HG03097 (cell line): ENCODE measurements around the gene ERBB4.
"Not testable (repeated sequence)": the region's sequence is repeated elsewhere in the genome, so short reads cannot be mapped to it uniquely, and the experiment has no call there.

Source experiments
- ATAC-seq: cut with Tn5 transposase; IDR thresholded peaks from one replicate; pipeline ENCODE4 v1.9.1; 2021; ENCODE audit not compliant: unreplicated experiment, low FRiP score

ERBB4 gene

DNA sequence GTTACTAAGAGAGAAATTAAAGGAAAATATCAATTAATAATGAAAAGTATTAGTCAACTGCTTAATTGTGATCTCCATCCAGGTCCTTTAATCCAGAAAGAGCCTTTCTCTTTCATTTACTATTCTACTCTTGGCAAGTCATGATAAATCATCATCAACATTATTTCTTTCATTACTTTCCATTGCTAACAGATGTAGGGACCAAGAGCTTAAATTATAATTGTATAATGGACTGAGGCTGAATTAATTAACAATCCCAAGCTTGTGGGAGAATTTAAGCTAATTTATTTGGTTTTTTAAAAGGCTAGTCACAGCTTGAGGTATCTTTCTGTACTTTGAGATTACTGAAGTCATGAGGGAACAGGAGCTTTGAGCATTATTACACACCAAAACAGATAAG lies 223.9 kb downstream of the ERBB4 start:
- ATAC-seq: no peak

- ATAC-seq: no peak
Measured at GRCh38 chr2:212311807-212312404, 226.7 kb downstream of the ERBB4 start.

DNA sequence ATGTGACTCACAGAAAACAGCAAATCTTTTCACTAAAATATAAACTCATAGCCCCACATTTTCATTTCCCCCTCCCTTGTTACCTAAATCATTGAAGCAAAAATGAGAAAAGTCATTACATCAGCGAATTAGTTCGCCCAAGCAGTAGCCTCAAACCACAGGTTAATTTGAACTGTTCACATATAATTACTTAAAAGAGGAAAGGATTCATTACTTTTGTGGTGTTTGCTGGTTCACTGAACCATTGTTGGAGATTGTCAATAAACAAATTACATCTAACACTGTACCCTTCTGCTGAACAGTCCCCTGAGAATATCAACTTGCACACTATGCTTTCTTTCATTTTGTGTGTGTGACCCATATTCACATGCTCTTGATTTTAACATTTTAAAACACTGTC lies 238.7 kb downstream of the ERBB4 start:
- ATAC-seq: no peak

DNA sequence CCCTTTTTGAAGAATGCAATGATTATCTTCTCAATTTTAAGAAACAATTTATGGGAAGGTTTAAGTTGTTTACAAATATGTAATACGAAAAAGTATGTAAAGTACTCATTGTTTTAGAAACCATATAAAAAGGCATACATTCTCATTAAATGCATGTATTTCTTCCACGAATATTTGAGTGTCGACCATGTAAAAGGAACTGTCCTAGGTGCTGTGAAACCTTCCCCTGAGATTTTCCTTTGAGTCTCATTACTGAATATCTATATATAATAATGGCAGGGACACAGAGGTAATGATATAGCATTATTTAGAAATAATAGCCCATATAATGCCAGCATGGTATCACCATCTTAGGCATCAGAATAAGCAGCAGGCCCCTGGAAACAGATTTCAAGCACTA lies 239.3 kb downstream of the ERBB4 start:
- ATAC-seq: no peak

DNA sequence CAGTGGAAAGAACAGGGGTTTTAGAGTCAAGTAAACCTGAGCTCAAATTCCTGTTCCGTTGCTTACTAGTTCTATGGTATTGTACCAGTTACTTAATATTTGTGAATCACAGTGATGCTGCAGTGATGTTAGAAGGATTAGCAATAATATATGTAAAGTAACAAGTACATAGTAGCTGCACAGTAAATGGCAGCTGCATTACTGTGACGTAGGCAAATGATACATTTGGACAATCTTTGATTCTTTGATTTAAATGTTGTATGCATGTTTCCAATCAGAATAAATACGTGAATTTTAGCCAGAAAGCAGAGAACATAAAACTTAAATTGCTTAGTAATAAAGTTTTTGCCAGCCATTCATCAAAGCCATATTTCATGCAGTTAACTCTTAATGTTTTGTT lies 243.0 kb downstream of the ERBB4 start:
- no peak for ATAC-seq

DNA sequence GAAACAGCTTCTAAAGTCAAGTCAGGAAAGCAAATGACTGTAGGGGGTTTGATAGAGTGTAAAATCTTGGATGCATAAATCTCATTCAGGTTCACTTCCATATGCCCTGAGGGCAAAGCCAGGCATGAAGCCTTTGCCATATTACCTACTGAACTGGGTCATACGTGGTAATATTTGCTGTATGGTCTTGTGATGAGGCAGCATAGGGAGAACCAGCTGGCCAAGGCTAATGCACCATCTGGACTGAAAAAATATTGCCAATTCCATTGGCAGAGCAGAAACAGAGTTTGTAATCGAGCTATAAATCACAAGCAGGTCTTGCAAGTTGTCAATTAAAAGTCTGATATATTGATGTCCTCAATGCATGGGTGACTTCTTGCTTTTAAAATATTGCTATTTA lies 243.8 kb downstream of the ERBB4 start:
- no peak for ATAC-seq

DNA sequence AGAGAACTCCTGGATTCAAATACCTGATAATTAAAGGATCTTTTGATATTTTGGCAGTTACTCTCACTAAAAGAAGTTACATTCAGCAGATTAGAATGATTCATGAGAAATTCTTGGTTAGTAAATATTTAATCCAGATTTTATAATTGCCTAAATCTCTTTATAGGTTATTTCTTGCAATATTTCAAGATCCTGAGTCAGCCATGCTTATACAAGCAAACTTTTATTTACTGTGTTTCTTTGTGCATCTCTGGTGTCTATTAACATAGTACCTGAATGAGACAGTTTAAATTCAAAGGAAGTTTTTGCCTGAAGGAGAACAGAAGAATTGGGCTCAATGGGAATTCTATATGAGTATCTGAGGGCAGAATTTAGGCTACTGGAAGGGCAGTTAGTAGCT lies 249.3 kb downstream of the ERBB4 start:
- no peak for ATAC-seq

GRCh38 chr2:212288308-212288707 lies 250.3 kb downstream of the ERBB4 start:
- ATAC-seq: no peak

DNA sequence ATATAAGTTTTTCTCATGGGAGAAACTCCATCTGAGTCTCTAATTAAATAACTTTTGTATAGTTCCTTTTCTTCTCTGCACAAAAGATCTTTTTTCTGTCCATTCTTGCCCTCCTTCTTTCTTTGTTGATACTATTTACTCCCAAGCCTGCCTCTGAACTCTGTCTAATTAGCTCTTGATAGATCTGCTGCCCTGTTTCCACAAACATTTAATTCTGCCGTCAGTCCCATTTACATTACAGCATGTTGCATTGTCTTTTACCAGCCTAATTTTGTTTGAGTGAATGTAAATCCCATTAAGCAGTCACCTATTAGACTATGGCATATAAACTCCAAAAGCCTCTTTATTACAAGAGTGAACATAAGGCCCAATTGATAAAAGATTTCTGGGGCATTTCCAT lies 254.4 kb downstream of the ERBB4 start:
- no peak for ATAC-seq

GRCh38 chr2:212282671-212283261 lies 255.8 kb downstream of the ERBB4 start:
- ATAC-seq: no peak

DNA sequence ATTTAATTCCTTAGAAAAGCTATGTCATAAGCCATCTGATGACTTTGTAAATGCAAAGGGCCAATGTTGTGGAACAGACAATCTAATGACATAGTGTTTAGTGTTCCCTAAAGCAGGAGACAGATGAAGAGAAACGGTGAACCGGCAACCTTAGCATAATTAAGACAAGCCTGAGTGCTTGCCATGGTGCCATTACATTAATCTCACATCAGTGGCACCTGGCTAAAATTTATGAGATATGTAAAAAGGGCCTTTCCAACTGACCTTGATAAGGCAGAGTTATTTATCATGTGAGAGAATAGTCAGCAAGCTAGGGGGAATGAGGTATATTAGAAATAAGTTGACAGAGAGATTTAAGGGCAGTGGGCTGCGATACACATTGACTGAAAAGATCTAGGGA lies 261.8 kb downstream of the ERBB4 start:
- ATAC-seq: no peak

DNA sequence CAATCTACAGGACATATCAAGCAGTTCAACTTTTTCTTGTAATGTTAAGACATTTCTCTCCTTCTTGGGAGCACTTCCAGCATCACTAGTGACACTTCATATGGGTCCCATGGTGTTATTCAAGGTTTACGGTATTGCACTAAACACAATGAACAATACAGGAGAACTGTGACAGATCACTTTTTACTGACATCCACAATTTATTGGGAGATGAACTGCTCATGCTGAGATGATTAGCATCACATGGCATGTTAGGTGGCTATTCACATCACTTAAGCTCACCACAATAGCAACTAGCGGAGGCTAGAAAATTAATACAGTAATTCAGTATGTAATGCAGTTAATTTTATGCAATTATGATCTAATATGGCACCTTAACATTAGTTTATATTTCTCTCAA lies 264.4 kb downstream of the ERBB4 start:
- ATAC-seq: no peak

- ATAC-seq: no peak
Measured at GRCh38 chr2:212271583-212271982, 267.0 kb downstream of the ERBB4 start.

- ATAC-seq: no peak
Measured at GRCh38 chr2:212269005-212269404, 269.6 kb downstream of the ERBB4 start.

DNA sequence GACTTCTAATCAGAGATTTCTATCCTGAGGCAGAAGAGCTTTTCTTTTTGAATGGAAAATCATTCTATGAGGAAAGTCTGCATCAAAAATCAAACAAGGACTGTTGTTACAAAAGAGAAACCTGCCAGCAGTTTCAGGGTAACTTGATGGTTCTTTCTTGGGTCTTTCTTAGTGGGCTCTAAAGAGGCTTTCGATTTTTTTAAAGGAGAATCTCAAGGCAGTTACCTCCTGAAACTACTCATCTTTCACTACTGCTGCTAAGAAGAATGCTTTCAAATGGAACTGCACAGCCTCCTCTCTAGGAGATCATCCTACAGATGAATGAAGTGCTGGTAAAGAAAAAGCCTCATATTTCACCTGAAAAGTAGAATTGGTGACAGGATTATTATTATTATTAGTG lies 272.3 kb downstream of the ERBB4 start:
- no peak for ATAC-seq

DNA sequence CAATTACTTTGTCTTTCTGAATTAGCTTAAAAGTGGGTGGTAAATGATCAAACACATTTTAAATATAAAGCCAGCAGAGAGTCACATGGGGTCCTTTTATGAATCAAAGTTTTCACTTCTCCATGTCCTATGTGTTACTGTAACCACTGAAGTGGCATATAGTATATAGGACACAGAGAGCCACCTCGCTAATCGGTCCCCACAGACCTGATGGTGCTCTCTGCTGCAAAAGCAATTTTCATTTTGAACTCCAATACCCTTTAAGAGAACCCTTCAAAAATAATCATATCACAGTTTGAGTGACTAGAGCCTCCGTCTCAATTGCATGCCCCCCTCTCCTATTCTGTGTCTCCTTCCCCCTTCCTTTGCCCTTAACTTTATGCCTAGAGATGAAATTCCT lies 272.8 kb downstream of the ERBB4 start:
- ATAC-seq: no peak

- ATAC-seq: no peak
Measured at GRCh38 chr2:212264187-212264586, 274.4 kb downstream of the ERBB4 start.

DNA sequence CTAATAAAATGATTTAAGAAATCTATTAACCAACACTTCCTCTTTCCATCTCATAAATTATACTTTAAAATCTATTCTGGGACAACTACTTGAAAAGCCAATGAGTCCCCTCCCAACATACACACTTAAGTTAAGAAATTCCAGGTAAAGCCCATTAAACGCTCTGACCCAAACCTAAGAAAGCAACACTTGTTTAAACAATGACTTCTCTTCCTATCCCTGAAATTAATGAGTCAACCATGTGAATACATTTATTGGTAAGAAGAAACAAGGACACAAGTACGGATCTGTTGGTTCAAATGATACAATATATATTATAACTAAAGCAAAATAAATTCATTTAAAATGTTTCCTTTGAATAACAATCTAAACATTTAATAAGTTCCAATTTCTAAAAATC lies 279.4 kb downstream of the ERBB4 start:
- ATAC-seq: no peak

GRCh38 chr2:212254339-212254738 lies 284.3 kb downstream of the ERBB4 start:
- no peak for ATAC-seq

- ATAC-seq: no peak
Measured at GRCh38 chr2:212249451-212249850, 289.2 kb downstream of the ERBB4 start.

GRCh38 chr2:212245880-212246279 lies 292.7 kb downstream of the ERBB4 start:
- no peak for ATAC-seq

- ATAC-seq: no peak
Measured at GRCh38 chr2:212242724-212243123, 295.9 kb downstream of the ERBB4 start.

- ATAC-seq: not testable (repeated sequence)
Measured at GRCh38 chr2:212238152-212238551, 300.4 kb downstream of the ERBB4 start.
